ENCODE results near the gene PLCD4. TPM values are rescaled to one million over a fixed set of nuclear protein-coding genes. Genes with fewer than 3 reads are reported as not detected.
A peak's percentile ranks its signal among the peaks of the same experiment; 100 is the strongest.

The PLCD4 gene
- total and polyA plus RNA-seq, 10 of the 15 experiments (the other 5 are each of a cell fraction or from before 2014, with no cell fraction given), result under 0.01 to 1.5 (median 0.23) TPM; not detected in 2

DNA sequence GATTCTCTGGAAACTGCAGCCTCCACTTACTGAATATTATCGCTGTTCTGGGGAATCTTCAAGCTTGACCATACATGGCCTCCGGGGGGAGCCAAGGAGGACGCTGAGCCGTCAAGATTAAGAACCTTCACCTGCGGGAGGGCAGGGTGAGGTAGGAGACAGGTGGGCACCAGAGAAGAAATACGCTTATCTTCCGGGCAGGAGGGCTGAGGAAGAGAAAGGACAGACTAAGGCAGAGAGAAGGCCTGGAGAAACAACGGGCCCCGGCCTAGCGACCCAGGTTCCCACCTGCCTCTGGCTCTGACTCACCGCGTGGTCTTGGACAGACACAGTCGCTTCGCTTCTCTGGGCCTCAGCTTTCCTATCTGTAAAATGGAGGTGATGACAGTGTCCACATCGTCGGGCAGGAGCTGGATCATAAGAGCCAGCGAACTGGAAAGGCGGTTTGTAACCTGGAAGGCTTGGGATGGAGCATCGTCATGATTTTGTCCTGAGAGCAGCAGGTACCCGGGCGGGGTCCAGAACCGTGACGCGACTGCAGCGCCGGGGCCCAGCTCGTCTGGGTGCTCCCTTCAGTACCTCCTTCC lies 51.1 kb downstream of the PLCD4 start (continued):
- TF ChIP-seq, protein P1, sequence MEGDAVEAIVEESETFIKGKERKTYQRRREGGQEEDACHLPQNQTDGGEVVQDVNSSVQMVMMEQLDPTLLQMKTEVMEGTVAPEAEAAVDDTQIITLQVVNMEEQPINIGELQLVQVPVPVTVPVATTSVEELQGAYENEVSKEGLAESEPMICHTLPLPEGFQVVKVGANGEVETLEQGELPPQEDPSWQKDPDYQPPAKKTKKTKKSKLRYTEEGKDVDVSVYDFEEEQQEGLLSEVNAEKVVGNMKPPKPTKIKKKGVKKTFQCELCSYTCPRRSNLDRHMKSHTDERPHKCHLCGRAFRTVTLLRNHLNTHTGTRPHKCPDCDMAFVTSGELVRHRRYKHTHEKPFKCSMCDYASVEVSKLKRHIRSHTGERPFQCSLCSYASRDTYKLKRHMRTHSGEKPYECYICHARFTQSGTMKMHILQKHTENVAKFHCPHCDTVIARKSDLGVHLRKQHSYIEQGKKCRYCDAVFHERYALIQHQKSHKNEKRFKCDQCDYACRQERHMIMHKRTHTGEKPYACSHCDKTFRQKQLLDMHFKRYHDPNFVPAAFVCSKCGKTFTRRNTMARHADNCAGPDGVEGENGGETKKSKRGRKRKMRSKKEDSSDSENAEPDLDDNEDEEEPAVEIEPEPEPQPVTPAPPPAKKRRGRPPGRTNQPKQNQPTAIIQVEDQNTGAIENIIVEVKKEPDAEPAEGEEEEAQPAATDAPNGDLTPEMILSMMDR (IDR thresholded peaks at IDR 0.05 in 2 of 3, conservative IDR thresholded peaks at IDR 0.05 in 1 of 3; ENCODE audit: control insufficient read depth in 2 of 3, extremely low read depth in 1 of 3, insufficient read depth in 1 of 3, low read depth in 3 of 3, low read length in 3 of 3), result peak; percentile 48 to 57 (median 54)
- peak; percentile 66; the same call in 1 of the 2 replicates for TF ChIP-seq LARP7 (IDR thresholded peaks at IDR 0.05)
- no peak for TF ChIP-seq RAD51 (IDR thresholded peaks at IDR 0.05)
- peak; percentile 32 for TF ChIP-seq RUNX3 (IDR thresholded peaks at IDR 0.05; ENCODE audit: low read length)
- TF ChIP-seq MXI1 (IDR thresholded peaks at IDR 0.05; ENCODE audit: low read depth, low read length), result peak; percentile 50; the same call in 1 of the 2 replicates
- no peak for TF ChIP-seq STAT3 (IDR thresholded peaks at IDR 0.05; ENCODE audit: low read depth, low read length)
- 0 out of 2 replicates have a peak, but pooled peaks have one; percentile 26 for TF ChIP-seq YY1 (IDR thresholded peaks at IDR 0.05; ENCODE audit: low read depth, low read length)
- TF ChIP-seq SUZ12 (IDR thresholded peaks at IDR 0.05; ENCODE audit: unreplicated experiment), result no peak
- peak; percentile 56; the same call in 1 of the 2 replicates for TF ChIP-seq SMC3 (IDR thresholded peaks at IDR 0.05; ENCODE audit: borderline replicate concordance, low read length)
- no peak for TF ChIP-seq JUND (IDR thresholded peaks at IDR 0.05; ENCODE audit: low read depth, low read length)
- TF ChIP-seq, protein P2, sequence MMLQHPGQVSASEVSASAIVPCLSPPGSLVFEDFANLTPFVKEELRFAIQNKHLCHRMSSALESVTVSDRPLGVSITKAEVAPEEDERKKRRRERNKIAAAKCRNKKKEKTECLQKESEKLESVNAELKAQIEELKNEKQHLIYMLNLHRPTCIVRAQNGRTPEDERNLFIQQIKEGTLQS (IDR thresholded peaks at IDR 0.05; ENCODE audit: borderline replicate concordance, extremely low read depth, low read depth, low read length), result no peak
- TF ChIP-seq SUPT20H (IDR thresholded peaks at IDR 0.05; ENCODE audit: borderline replicate concordance, control insufficient read depth, low read depth, low read length), result no peak
- TF ChIP-seq IRF4 (IDR thresholded peaks at IDR 0.05; ENCODE audit: low read depth, low read length), result 0 out of 2 replicates have a peak, but pooled peaks have one; percentile 24
- peak; percentile 73 for TF ChIP-seq PAX5 (IDR thresholded peaks at IDR 0.05; ENCODE audit: borderline replicate concordance, low read depth, low read length)
- TF ChIP-seq RAD21 (IDR thresholded peaks at IDR 0.05; ENCODE audit: insufficient read depth, low read depth, low read length), result peak; percentile 65
- peak in 1 of 2 experiments; percentile 54; a peak in 1 of 4 replicates for TF ChIP-seq SRF (IDR thresholded peaks at IDR 0.05; ENCODE audit: low read depth in 2 of 2, low read length in 2 of 2)
- no peak for TF ChIP-seq CBFB (IDR thresholded peaks at IDR 0.05; ENCODE audit: low read depth)
- TF ChIP-seq HDAC2 (IDR thresholded peaks at IDR 0.05), result no peak
- no peak for TF ChIP-seq PAX8 (IDR thresholded peaks at IDR 0.05)
- TF ChIP-seq HDAC6 (IDR thresholded peaks at IDR 0.05; ENCODE audit: unreplicated experiment), result no peak
- TF ChIP-seq POLR2AphosphoS5 (IDR thresholded peaks at IDR 0.05; ENCODE audit: low read length), result no peak
- TF ChIP-seq IKZF2 (IDR thresholded peaks at IDR 0.05), result no peak
- no peak for TF ChIP-seq BHLHE40 (IDR thresholded peaks at IDR 0.05; ENCODE audit: borderline replicate concordance in 1 of 2, low read depth in 2 of 2, low read length in 1 of 2)
- no peak for TF ChIP-seq SIN3A (IDR thresholded peaks at IDR 0.05; ENCODE audit: low read depth, low read length)
- 0 out of 2 replicates have a peak, but pooled peaks have one; percentile 56 for TF ChIP-seq SMARCA5 (IDR thresholded peaks at IDR 0.05)
- TF ChIP-seq, protein P3, sequence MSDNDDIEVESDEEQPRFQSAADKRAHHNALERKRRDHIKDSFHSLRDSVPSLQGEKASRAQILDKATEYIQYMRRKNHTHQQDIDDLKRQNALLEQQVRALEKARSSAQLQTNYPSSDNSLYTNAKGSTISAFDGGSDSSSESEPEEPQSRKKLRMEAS (IDR thresholded peaks at IDR 0.05; ENCODE audit: low read depth, low read length), result no peak
- TF ChIP-seq ASH2L (IDR thresholded peaks at IDR 0.05; ENCODE audit: borderline replicate concordance, low read depth), result peak; percentile 40; the same call in 1 of the 2 replicates

Measured in GM12878 (cell line).